ENCODE results near the gene ROR2. TPM values are rescaled to one million over a fixed set of nuclear protein-coding genes. Genes with fewer than 3 reads are reported as not detected.

ROR2 gene
- total and polyA plus RNA-seq, 2 of the 8 experiments (the other 6 are each of a cell fraction or from before 2014, with no cell fraction given) = 2.7 to 4.3 TPM

- 84% methylated on average over 3 of the region's 3 CpGs; no CpG with 5 or more reads in 1 of the 2 experiments for WGBS, 2 experiments (ENCODE audit: extremely low coverage in 1 of 2, insufficient coverage in 1 of 2, insufficient read length in 1 of 2, insufficient replicate concordance in 2 of 2, low coverage in 1 of 2, low lambda C conversion rate in 2 of 2, missing lambda C conversion rate in 1 of 2)
- TF ChIP-seq SIRT6 (IDR thresholded peaks at IDR 0.05; ENCODE audit: low read length) (no peak), POLR2A (IDR thresholded peaks at IDR 0.05; ENCODE audit: control extremely low read depth in 1 of 2, low read depth in 2 of 2, low read length in 2 of 2) (no peak), SP2 (IDR thresholded peaks at IDR 0.05; ENCODE audit: low read length) (no peak), FOSL1 (IDR thresholded peaks at IDR 0.05; ENCODE audit: insufficient read depth, low read depth, low read length) (no peak), JUND (IDR thresholded peaks at IDR 0.05; ENCODE audit: low read length) (no peak), SP1 (IDR thresholded peaks at IDR 0.05; ENCODE audit: low read depth, low read length) (no peak)
- TF ChIP-seq, protein P1, sequence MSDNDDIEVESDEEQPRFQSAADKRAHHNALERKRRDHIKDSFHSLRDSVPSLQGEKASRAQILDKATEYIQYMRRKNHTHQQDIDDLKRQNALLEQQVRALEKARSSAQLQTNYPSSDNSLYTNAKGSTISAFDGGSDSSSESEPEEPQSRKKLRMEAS (IDR thresholded peaks at IDR 0.05) = no peak
Observed at GRCh38 chr9:91883503-91883902, 66.5 kb downstream of the ROR2 start.

More at GRCh38 chr9:91883503-91883902, 66.5 kb downstream of the ROR2 start:
- no peaks in the 10 kb centered on the region for H3K79me1 ChIP-seq (ENCODE audit: low read depth, low read length)
- H2BK5ac ChIP-seq (ENCODE audit: low read depth, low read length) = no peak overlapping the region
- no peak overlapping the region for H2BK12ac ChIP-seq (ENCODE audit: low read depth, low read length)
- no peak overlapping the region for H3K9ac ChIP-seq (replicated peaks in 1 of 4; ENCODE audit: extremely low read depth in 1 of 4, low read depth in 3 of 4, low read length in 3 of 4)
- no peak overlapping the region for H2BK120ac ChIP-seq (replicated peaks; ENCODE audit: low read depth, low read length)
- no peaks in the 10 kb centered on the region for H3K79me2 ChIP-seq (ENCODE audit: control insufficient read depth in 1 of 2, insufficient read depth in 2 of 2, low read length in 2 of 2)
- H2AK5ac ChIP-seq (ENCODE audit: low read depth, low read length) = no peak overlapping the region
- H4K20me1 ChIP-seq (replicated peaks in 1 of 2; ENCODE audit: control insufficient read depth in 1 of 2, insufficient read depth in 2 of 2, low read length in 2 of 2) = peaks cover 2 to 4% of the 10 kb centered on the region in 2 experiments
- H3K4me3 ChIP-seq (ENCODE audit: extremely low read depth in 1 of 4, insufficient read depth in 2 of 4, low read depth in 3 of 4, low read length in 4 of 4) = no peak overlapping the region
- H4K91ac ChIP-seq (replicated peaks; ENCODE audit: insufficient read length, low read length) = no peak overlapping the region
- no peak overlapping the region for H3K23ac ChIP-seq (ENCODE audit: insufficient read length)
- no peak for DNase-seq (ENCODE audit: low read depth in 1 of 2, low spot score in 2 of 2)
- peaks cover 3% of the 10 kb centered on the region; the same call in 1 of the 2 replicates for H3K23me2 ChIP-seq (ENCODE audit: low read depth, low read length)
- FAIRE-seq = no peak
- H4K8ac ChIP-seq (ENCODE audit: extremely low read depth, insufficient read depth, low read length) = no peak overlapping the region
- no peak overlapping the region for H4K5ac ChIP-seq (ENCODE audit: insufficient read length, low read depth, low read length)
- POLR2A ChIA-PET (ENCODE audit: partially characterized antibody) = no interaction called here
- H2BK20ac ChIP-seq (ENCODE audit: low read length) = no peak overlapping the region
- CTCF ChIA-PET (ENCODE audit: partially characterized antibody) = interaction anchor here (1.0 to 2.4 kb wide), 4 partner anchors 68 to 241 kb away, joined by 3 to 13 read pairs (median 3); no protein-coding TSS in a partner anchor
- H3K4ac ChIP-seq (replicated peaks; ENCODE audit: insufficient read length, low read depth, low read length) = no peak overlapping the region
- H3K27me3 ChIP-seq (replicated peaks in 1 of 4; ENCODE audit: control insufficient read depth in 3 of 4, extremely low read depth in 1 of 4, insufficient read depth in 3 of 4, low read length in 3 of 4) = peaks cover 16 to 30% (median 19%) of the 10 kb centered on the region in 4 experiments
- no peak overlapping the region for H3K4me2 ChIP-seq (ENCODE audit: insufficient read depth in 1 of 2, low read depth in 2 of 2, low read length in 2 of 2)
- no peaks in the 10 kb centered on the region for H3K36me3 ChIP-seq (ENCODE audit: control insufficient read depth in 2 of 4, insufficient read depth in 4 of 4, low read length in 3 of 4)
- no peaks in the 10 kb centered on the region for H3K9me3 ChIP-seq (ENCODE audit: insufficient read depth in 2 of 2, low read depth in 1 of 2, low read length in 1 of 2)
- no peak overlapping the region for H2AFZ ChIP-seq (ENCODE audit: low read length)
- no peak overlapping the region for H3K14ac ChIP-seq (ENCODE audit: insufficient read length)
- no peak overlapping the region for H3K56ac ChIP-seq (replicated peaks; ENCODE audit: insufficient read length, low read depth, low read length)
- H3K18ac ChIP-seq (ENCODE audit: extremely low read depth, low read length) = no peak overlapping the region
- no peak overlapping the region for H2BK15ac ChIP-seq (ENCODE audit: low read length)
- H3K4me1 ChIP-seq (replicated peaks in 1 of 4; ENCODE audit: control insufficient read depth in 3 of 4, insufficient read depth in 4 of 4, low read length in 3 of 4) = peaks cover 4 to 20% (median 13%) of the 10 kb centered on the region in 4 experiments
- H3K27ac ChIP-seq (ENCODE audit: low read depth, low read length) = no peak overlapping the region

Data from H1 (cell line).